Lower leg skin (tissue), 3 donors: Measurements from ENCODE around the gene DIPK2A.

Experiments used
- CTCF ChIP-seq, 3 donors: fragments of 450-650 bp; IDR thresholded peaks; one replicate each; pipeline ENCODE4 v1.5.1; 2016; ENCODE audit warnings: antibody characterized with exemption in 3 of 3, mild to moderate bottlenecking in 3 of 3, moderate library complexity in 2 of 3
- POLR2A ChIP-seq, 2 donors: fragments of 450-650 bp; IDR thresholded peaks; one replicate each; pipeline ENCODE4 v1.6.1; 2016 to 2017; ENCODE audit warnings: antibody characterized with exemption in 2 of 2, mild to moderate bottlenecking in 1 of 2, moderate library complexity in 1 of 2

- TF ChIP-seq CTCF (IDR thresholded peaks at IDR 0.05) (no peak), POLR2A (IDR thresholded peaks at IDR 0.05) (no peak)
Measured at GRCh38 chr3:144015133-144015532, 43.5 kb downstream of the DIPK2A start.
